B cell (primary cell): ENCODE measurements around the gene PTPRM. TPM values are rescaled to one million over a fixed set of nuclear protein-coding genes. Genes with fewer than 3 reads are reported as not detected.

Experiments
- ATAC-seq: fragments of 200-7000 bp; cut with Tn5 transposase; one replicate; pipeline ENCODE4 v1.10.0; 2021; ENCODE audit warnings: low read depth, mild to moderate bottlenecking, moderate number of reproducible peaks, moderate library complexity
- CTCF ChIA-PET: fragments of 350-600 bp; sonication (Branson Sonifier 250); formaldehyde crosslinking; loops from one replicate; lab custom pipeline; 2021; ENCODE audit warnings: antibody characterized with exemption, inconsistent platforms; lab: Charles Lee
- POLR2A ChIA-PET: fragments of 350-600 bp; sonication (Branson Sonifier 250); formaldehyde crosslinking; loops from one replicate; lab custom pipeline; 2021; ENCODE audit warnings: antibody characterized with exemption; lab: Charles Lee
- DNase-seq: peaks from one replicate; pipeline ENCODE4 v3.0.0; 2013
- H2AFZ ChIP-seq: 2 replicates; pipeline ENCODE4 v1.6.1; 2012; ENCODE audit warnings: mild to moderate bottlenecking, low read depth, low read length; ENCODE audit not compliant: insufficient read depth, poor library complexity, severe bottlenecking
- H3K27ac ChIP-seq, 2 donors: 1 replicate in 1 of 2; 2 replicates in 1 of 2; pipeline ENCODE4 v1.5.1; 2012 to 2013; ENCODE audit warnings: low read length in 2 of 2, mild to moderate bottlenecking in 2 of 2, moderate library complexity in 1 of 2
- H3K27me3 ChIP-seq, 4 experiments: fragments of 200-600 bp in 1 of 4; sonication (generic) in 1 of 4; replicated peaks in 1 of 4; 1 replicate in 2 of 4; 2 replicates in 2 of 4; pipeline versions ENCODE4 v1.6.1 to v1.7.0; 2013 to 2016; ENCODE audit warnings: low read length in 3 of 4, mild to moderate bottlenecking in 2 of 4, mixed read lengths in 1 of 4, moderate library complexity in 1 of 4; ENCODE audit not compliant: insufficient read depth in 4 of 4, control insufficient read depth in 3 of 4; ENCODE audit errors: control extremely low read depth in 1 of 4
- H3K36me3 ChIP-seq, 2 experiments: replicated peaks in 1 of 2; 1 replicate in 1 of 2; 2 replicates in 1 of 2; pipeline versions ENCODE4 v1.6.1 to v1.7.1; 2013; ENCODE audit warnings: low read length in 1 of 2; ENCODE audit not compliant: insufficient read depth in 2 of 2, control insufficient read depth in 1 of 2; ENCODE audit errors: control extremely low read depth in 1 of 2, extremely low read depth in 1 of 2
- H3K4me1 ChIP-seq, 2 donors: fragments of 200-600 bp in 1 of 2; sonication (generic) in 1 of 2; 1 replicate in 1 of 2; 2 replicates in 1 of 2; pipeline versions ENCODE4 v1.5.1 to v1.6.1; 2013 to 2017; ENCODE audit warnings: low read length in 2 of 2; ENCODE audit not compliant: control insufficient read depth in 2 of 2, insufficient read depth in 2 of 2
- H3K4me2 ChIP-seq: replicated peaks from 2 replicates; pipeline ENCODE3; 2012; ENCODE audit warnings: mild to moderate bottlenecking, low read depth, low read length; ENCODE audit not compliant: poor library complexity, severe bottlenecking
- H3K4me3 ChIP-seq, 5 experiments: fragments of 200-600 bp in 1 of 5; sonication (generic) in 1 of 5; 1 replicate in 3 of 5; 2 replicates in 2 of 5; pipeline versions ENCODE4 v1.5.1 to v1.7.0; 2011 to 2016; ENCODE audit warnings: low read length in 4 of 5, mild to moderate bottlenecking in 4 of 5, low read depth in 2 of 5, control low read depth in 1 of 5, moderate library complexity in 1 of 5; ENCODE audit not compliant: insufficient read depth in 1 of 5; ENCODE audit errors: control extremely low read depth in 1 of 5, extremely low read depth in 1 of 5
- H3K79me2 ChIP-seq: fragments of 200-600 bp; sonication (generic); one replicate; pipeline ENCODE4 v1.6.0; 2016; ENCODE audit warnings: low read length; ENCODE audit not compliant: control insufficient read depth, insufficient read depth
- H3K9ac ChIP-seq: fragments of 200-600 bp; sonication (generic); 2 replicates; pipeline ENCODE4 v1.6.1; 2017; ENCODE audit warnings: mild to moderate bottlenecking, low read length, moderate library complexity
- H3K9me3 ChIP-seq, 3 donors: one replicate each; pipeline versions ENCODE4 v1.6.1 to v1.7.1; 2013; ENCODE audit warnings: low read length in 2 of 3; ENCODE audit not compliant: control insufficient read depth in 2 of 3, insufficient read depth in 1 of 3; ENCODE audit errors: control extremely low read depth in 1 of 3
- H4K20me1 ChIP-seq: 2 replicates; pipeline ENCODE4 v1.6.0; 2012; ENCODE audit warnings: mild to moderate bottlenecking, low read length; ENCODE audit not compliant: insufficient read depth, control insufficient read depth, poor library complexity, severe bottlenecking
- H3K27ac Mint-ChIP-seq: one replicate; pipeline ENCODE4 v1.8.0; 2021; ENCODE audit warnings: mixed read lengths
- H3K27me3 Mint-ChIP-seq: one replicate; pipeline ENCODE4 v1.8.0; 2021; ENCODE audit warnings: mixed read lengths
- H3K4me1 Mint-ChIP-seq: one replicate; pipeline ENCODE4 v1.8.0; 2021; ENCODE audit warnings: mixed read lengths
- H3K4me3 Mint-ChIP-seq: one replicate; pipeline ENCODE4 v1.8.0; 2021; ENCODE audit warnings: mixed read lengths
- H3K9me3 Mint-ChIP-seq: one replicate; pipeline ENCODE4 v1.8.0; 2022; ENCODE audit warnings: mixed read lengths; ENCODE audit not compliant: insufficient read depth
- EZH2 ChIP-seq: IDR thresholded peaks from 2 replicates; pipeline ENCODE4 v1.6.1; 2012; ENCODE audit warnings: borderline replicate concordance, low read depth, mild to moderate bottlenecking, moderate library complexity, low read length; ENCODE audit not compliant: insufficient read depth, poor library complexity, severe bottlenecking
- WGBS: methylation state at CpG from one replicate; pipeline ENCODE4 v1.1.5; 2013; ENCODE audit warnings: missing lambda C conversion rate; ENCODE audit not compliant: insufficient coverage; 5-methylcytosine and 5-hydroxymethylcytosine counted together
- intact Hi-C: fragments of 100-400 bp; cut with micrococcal nuclease; formaldehyde crosslinking; loops from one replicate; pipeline ENCODE4 v1.10.0; 2022
- polyA plus RNA-seq: library from polyadenylated mRNA; depleted of rRNA; stranded (reverse); fragments of >200 nt; gene quantifications from 2 replicates; pipeline ENCODE4 v1.2.3, GENCODE V29; 2012
- total RNA-seq, 2 donors: library from RNA; stranded (reverse); fragments of 120-200 nt in 1 of 2; gene quantifications; 1 replicate in 1 of 2; 2 replicates in 1 of 2; pipeline versions ENCODE4 v1.2.3 to v1.2.4, GENCODE V29; 2013 to 2022
- TF ChIP-seq, protein P1 (sequence below): fragments of 200-600 bp; IDR thresholded peaks from one replicate; pipeline ENCODE4 v1.8.0; 2022; ENCODE audit warnings: antibody characterized with exemption, mild to moderate bottlenecking

Gene PTPRM
- total and polyA plus RNA-seq, 2 donors (not counting 1 experiment from before 2014, with no cell fraction given): 0.20 to 0.89 TPM

DNA sequence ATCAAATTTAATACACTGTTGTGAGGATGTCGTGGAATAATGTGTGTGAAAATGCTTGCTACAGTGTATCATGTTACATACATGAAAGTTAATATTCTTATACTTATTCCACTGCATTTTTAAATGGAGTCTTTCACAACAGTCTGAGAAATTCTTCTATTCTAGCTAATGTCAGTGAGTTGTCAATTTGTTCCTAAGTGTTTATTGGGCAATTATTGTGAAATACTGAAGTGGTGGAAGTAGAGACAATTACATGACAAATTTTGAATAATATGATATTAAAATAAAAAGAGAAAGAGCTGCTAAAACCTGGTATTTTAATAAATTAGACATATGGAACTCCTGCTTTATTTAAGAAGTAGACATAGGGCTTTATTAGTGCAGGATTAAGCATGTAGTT lies 176.1 kb downstream of the PTPRM start:
- Histone ChIP-seq H3K9ac (no peak overlapping the region), H3K9me3 (peaks cover 0 to 5% (median 3%) of the 10 kb centered on the region in 3 donors), H3K79me2 (no peaks in the 10 kb centered on the region), H3K4me2 (no peak overlapping the region), H3K4me3 (no peak overlapping the region), H3K27ac (no peak overlapping the region), H3K4me1 (no peaks in the 10 kb centered on the region), H2AFZ (no peak overlapping the region), H3K36me3 (no peaks in the 10 kb centered on the region), H3K27me3 (no peaks in the 10 kb centered on the region), H4K20me1 (no peaks in the 10 kb centered on the region)
- no CpG with 5 or more reads among the region's 1 CpG for whole genome bisulfite sequencing
- no peak overlapping the region for H3K27ac Mint-ChIP-seq
- ChIA-PET CTCF (no interaction called here), POLR2A (no interaction called here)
- no peak overlapping the region for H3K4me3 Mint-ChIP-seq
- no peak for ATAC-seq
- H3K9me3 Mint-ChIP-seq: peaks cover 6% of the 10 kb centered on the region
- TF ChIP-seq, protein P1, sequence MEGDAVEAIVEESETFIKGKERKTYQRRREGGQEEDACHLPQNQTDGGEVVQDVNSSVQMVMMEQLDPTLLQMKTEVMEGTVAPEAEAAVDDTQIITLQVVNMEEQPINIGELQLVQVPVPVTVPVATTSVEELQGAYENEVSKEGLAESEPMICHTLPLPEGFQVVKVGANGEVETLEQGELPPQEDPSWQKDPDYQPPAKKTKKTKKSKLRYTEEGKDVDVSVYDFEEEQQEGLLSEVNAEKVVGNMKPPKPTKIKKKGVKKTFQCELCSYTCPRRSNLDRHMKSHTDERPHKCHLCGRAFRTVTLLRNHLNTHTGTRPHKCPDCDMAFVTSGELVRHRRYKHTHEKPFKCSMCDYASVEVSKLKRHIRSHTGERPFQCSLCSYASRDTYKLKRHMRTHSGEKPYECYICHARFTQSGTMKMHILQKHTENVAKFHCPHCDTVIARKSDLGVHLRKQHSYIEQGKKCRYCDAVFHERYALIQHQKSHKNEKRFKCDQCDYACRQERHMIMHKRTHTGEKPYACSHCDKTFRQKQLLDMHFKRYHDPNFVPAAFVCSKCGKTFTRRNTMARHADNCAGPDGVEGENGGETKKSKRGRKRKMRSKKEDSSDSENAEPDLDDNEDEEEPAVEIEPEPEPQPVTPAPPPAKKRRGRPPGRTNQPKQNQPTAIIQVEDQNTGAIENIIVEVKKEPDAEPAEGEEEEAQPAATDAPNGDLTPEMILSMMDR: no peak
- no peak for TF ChIP-seq EZH2
- no peaks in the 10 kb centered on the region for H3K4me1 Mint-ChIP-seq
- no peaks in the 10 kb centered on the region for H3K27me3 Mint-ChIP-seq
- no peak for DNase-seq
- intact Hi-C loops: no loop called here

DNA sequence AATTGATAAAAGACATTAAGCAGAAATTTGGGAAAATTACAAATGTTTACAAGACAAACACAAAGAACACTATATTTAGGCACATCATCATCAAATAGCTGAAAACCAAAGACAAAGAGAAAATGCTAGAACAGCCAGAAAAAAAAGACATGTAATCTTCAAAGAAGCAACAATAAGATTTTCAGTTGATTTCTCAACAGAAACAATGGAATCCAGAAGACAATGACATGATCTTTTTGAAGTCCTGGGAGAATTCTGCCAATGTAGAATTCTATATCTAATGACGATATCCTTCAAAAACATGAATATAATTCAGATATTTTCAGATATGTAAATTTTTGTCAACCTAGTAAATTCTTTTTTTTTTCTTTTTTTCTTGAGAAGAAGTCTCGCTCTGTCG lies 179.0 kb downstream of the PTPRM start:
- intact Hi-C loops: no loop called here
- Mint-ChIP-seq H3K9me3 (peaks cover 6% of the 10 kb centered on the region), H3K4me1 (no peaks in the 10 kb centered on the region), H3K4me3 (no peak overlapping the region), H3K27me3 (no peaks in the 10 kb centered on the region), H3K27ac (no peak overlapping the region)
- Histone ChIP-seq H4K20me1 (no peaks in the 10 kb centered on the region), H3K4me3 (no peak overlapping the region), H3K27ac (no peak overlapping the region), H3K79me2 (no peaks in the 10 kb centered on the region), H3K4me2 (no peak overlapping the region), H3K36me3 (no peaks in the 10 kb centered on the region), H3K9me3 (peaks cover 0 to 5% (median 3%) of the 10 kb centered on the region in 3 donors), H3K27me3 (no peaks in the 10 kb centered on the region), H3K9ac (no peak overlapping the region), H2AFZ (no peak overlapping the region), H3K4me1 (no peaks in the 10 kb centered on the region)
- TF ChIP-seq, protein P1: no peak
- DNase-seq (no peak), ATAC-seq (no peak)
- POLR2A ChIA-PET: no interaction called here
- CTCF ChIA-PET: no interaction called here
- no CpG with 5 or more reads among the region's 3 CpGs for WGBS
